K562 (cell line): ENCODE data around the gene CARM1. TPM values are rescaled to one million over a fixed set of nuclear protein-coding genes. Genes with fewer than 3 reads are reported as not detected.

Experiments
- ATAC-seq: fragments of 200-7000 bp; cut with Tn5 transposase; 3 replicates; pipeline ENCODE4 v1.9.1; 2020; ENCODE audit warnings: moderate library complexity
- BruUV-seq: library from RNA; stranded (reverse); fragments of 400-500 nt; replicated peaks from 2 replicates; lab custom pipeline; 2021; lab: Mats Ljungman, UMichigan
- CTCF ChIA-PET: fragments of 300-600 bp; formaldehyde crosslinking; extraction: SDS; loops from one replicate; lab custom pipeline; 2021; ENCODE audit warnings: low intra/inter-chr PET ratio; lab: Yijun Ruan, JAX
- POLR2A ChIA-PET: fragments of 300-600, 350-650 bp; sonication (Branson Sonifier 250); formaldehyde crosslinking; extraction: SDS; loops from one replicate; lab custom pipeline; 2021; ENCODE audit warnings: antibody characterized with exemption, inconsistent platforms; lab: Yijun Ruan, JAX
- DNase-seq, 4 experiments: peaks; one replicate each; pipeline versions ENCODE4 v3.0.0 to v3.0.0-alpha.2; 2011 to 2018; ENCODE audit warnings: low spot score in 3 of 4, mixed read lengths in 3 of 4; ENCODE audit errors: extremely low read depth in 1 of 4
- FAIRE-seq: peaks from 2 replicates; lab custom pipeline; 2011; peaks lifted over from hg19 to GRCh38; lab: Jason Lieb, UNC
- H2AFZ ChIP-seq: 2 replicates; pipeline ENCODE4 v1.6.0; 2011; ENCODE audit warnings: low read depth, low read length, control low read depth, inconsistent platforms
- H3K27ac ChIP-seq: fragments of 200-600 bp; 3 replicates; pipeline ENCODE4 v1.8.0; 2011; ENCODE audit warnings: low read depth, mild to moderate bottlenecking, control low read depth, inconsistent platforms, low read length, moderate library complexity, mixed read lengths; ENCODE audit errors: extremely low read depth
- H3K27me3 ChIP-seq, 2 experiments: fragments of 300-600 bp in 1 of 2; 2 replicates in 1 of 2; 3 replicates in 1 of 2; pipeline versions ENCODE4 v1.6.0 to v1.8.0; 2011; ENCODE audit warnings: inconsistent platforms in 2 of 2, low read length in 2 of 2, mild to moderate bottlenecking in 1 of 2, mixed read lengths in 1 of 2, moderate library complexity in 1 of 2; ENCODE audit not compliant: control insufficient read depth in 2 of 2, insufficient read depth in 2 of 2
- H3K36me3 ChIP-seq: fragments of 300-600 bp; 3 replicates; pipeline ENCODE4 v1.8.0; 2011; ENCODE audit warnings: mild to moderate bottlenecking, low read length, inconsistent platforms; ENCODE audit not compliant: control insufficient read depth, insufficient read depth
- H3K4me1 ChIP-seq, 2 experiments: fragments of 200-600 bp in 1 of 2; replicated peaks in 1 of 2; 2 replicates in 1 of 2; 3 replicates in 1 of 2; pipeline versions ENCODE4 v1.5.1 to v1.8.0; 2011; ENCODE audit warnings: inconsistent platforms in 2 of 2, low read length in 2 of 2, mild to moderate bottlenecking in 1 of 2, mixed read lengths in 1 of 2, moderate library complexity in 1 of 2; ENCODE audit not compliant: control insufficient read depth in 2 of 2, insufficient read depth in 2 of 2
- H3K4me2 ChIP-seq: 2 replicates; pipeline ENCODE4 v1.6.1; 2011; ENCODE audit warnings: low read length, control low read depth, inconsistent platforms, mixed read lengths; ENCODE audit not compliant: insufficient read depth
- H3K4me3 ChIP-seq: fragments of 200-600 bp; sonication (generic), shearing (Covaris generic); 2 replicates; pipeline ENCODE4 v1.5.1; 2016; ENCODE audit warnings: control low read depth, inconsistent platforms
- H3K79me2 ChIP-seq: fragments of 200-600 bp; 3 replicates; pipeline ENCODE4 v1.8.0; 2011; ENCODE audit warnings: low read length, inconsistent platforms; ENCODE audit not compliant: control insufficient read depth, insufficient read depth
- H3K9ac ChIP-seq, 2 experiments: 2 replicates each; pipeline versions ENCODE4 v1.6.0 to v1.6.1; 2011; ENCODE audit warnings: low read depth in 2 of 2, low read length in 2 of 2, control low read depth in 1 of 2, inconsistent platforms in 1 of 2, mild to moderate bottlenecking in 1 of 2, mixed read lengths in 1 of 2; ENCODE audit not compliant: insufficient read depth in 1 of 2
- H3K9me1 ChIP-seq: one replicate; pipeline ENCODE4 v1.6.0; 2011; ENCODE audit warnings: inconsistent platforms, mild to moderate bottlenecking, low read length, moderate library complexity; ENCODE audit not compliant: control insufficient read depth, insufficient read depth
- H3K9me3 ChIP-seq: replicated peaks from 2 replicates; pipeline ENCODE4 v1.5.1; 2011; ENCODE audit warnings: low read depth, low read length, inconsistent platforms; ENCODE audit not compliant: control insufficient read depth, insufficient read depth
- H4K20me1 ChIP-seq: replicated peaks from 2 replicates; pipeline ENCODE4 v1.6.1; 2011; ENCODE audit warnings: low read length, inconsistent platforms, mixed read lengths; ENCODE audit not compliant: control insufficient read depth, insufficient read depth
- BRCA1 ChIP-seq, 2 experiments: fragments of 450-650 bp in 1 of 2; sonication (generic) in 1 of 2; formaldehyde crosslinking in 1 of 2; IDR thresholded peaks; 2 replicates each; pipeline versions ENCODE4 v1.5.0 to v1.6.1; 2017 to 2020; ENCODE audit warnings: mild to moderate bottlenecking in 1 of 2, missing genetic modification reagents in 1 of 2
- FOXA1 ChIP-seq: fragments of 450-650 bp; IDR thresholded peaks from 2 replicates; pipeline ENCODE4 v1.6.1; 2016; ENCODE audit warnings: mild to moderate bottlenecking, borderline replicate concordance
- GABPA ChIP-seq: fragments of 200-800 bp; sonication (Bioruptor generic); conservative IDR thresholded peaks from 2 replicates; pipeline ENCODE4 v1.6.1; 2016; ENCODE audit warnings: low read depth, missing genetic modification characterization, missing compliant biosample characterization
- ILF3 ChIP-seq: fragments of 450-650 bp; IDR thresholded peaks from 2 replicates; pipeline ENCODE4 v1.6.1; 2018; ENCODE audit warnings: antibody characterized with exemption, mild to moderate bottlenecking, moderate library complexity, borderline replicate concordance
- KDM5B ChIP-seq: fragments of 200-600 bp; sonication (generic); IDR thresholded peaks from 2 replicates; pipeline ENCODE4 v1.6.1; 2012; ENCODE audit warnings: low read depth, mild to moderate bottlenecking, moderate library complexity, low read length, control low read depth, inconsistent platforms; ENCODE audit not compliant: insufficient replicate concordance
- RB1 ChIP-seq: fragments of 450-650 bp; IDR thresholded peaks from 2 replicates; pipeline ENCODE4 v1.6.1; 2017; ENCODE audit warnings: low read depth, mild to moderate bottlenecking
- RCOR1 ChIP-seq, 2 experiments: IDR thresholded peaks; 2 replicates each; pipeline ENCODE4 v1.6.1; 2012; ENCODE audit warnings: low read depth in 2 of 2, low read length in 2 of 2, borderline replicate concordance in 1 of 2, improper control_type of control experiment in 1 of 2
- TBP ChIP-seq: optimal IDR thresholded peaks from 2 replicates; pipeline ENCODE3; 2011; ENCODE audit warnings: low read depth, low read length, improper control_type of control experiment
- ZNF212 ChIP-seq: fragments of 450-650 bp; formaldehyde crosslinking; IDR thresholded peaks from 2 replicates; pipeline ENCODE4 v1.4.0; 2020; ENCODE audit warnings: mild to moderate bottlenecking
- ZNF407 ChIP-seq: fragments of 450-650 bp; IDR thresholded peaks from 2 replicates; pipeline ENCODE4 v1.6.1; 2016; ENCODE audit warnings: low read depth
- ZNF511 ChIP-seq: sonication (generic); formaldehyde crosslinking; IDR thresholded peaks from 2 replicates; pipeline ENCODE4 v1.8.0; 2022; ENCODE audit warnings: mild to moderate bottlenecking, missing genetic modification reagents
- ZNF57 ChIP-seq: fragments of 450-650 bp; formaldehyde crosslinking; IDR thresholded peaks from 2 replicates; pipeline ENCODE4 v1.4.0; 2020; ENCODE audit warnings: mild to moderate bottlenecking, moderate library complexity
- whole genome bisulfite sequencing: fragments of 100-300 bp; shearing (Covaris generic); methylation state at CpG from one replicate; pipeline ENCODE4 v1.1.6; 2016; ENCODE audit warnings: low coverage, mixed read lengths; ENCODE audit not compliant: insufficient coverage; ENCODE audit errors: missing lambda C conversion rate; 5-methylcytosine and 5-hydroxymethylcytosine counted together
- in situ Hi-C: fragments of 300-500 bp; cut with MboI; formaldehyde crosslinking; loops from 4 replicates; pipeline ENCODE4 v1.15.0; 2018; ENCODE audit warnings: inconsistent platforms, mixed read lengths
- intact Hi-C: fragments of 100-400 bp; cut with micrococcal nuclease; formaldehyde crosslinking; loops from 2 replicates; pipeline ENCODE4 v1.14.2; 2022
- polyA plus RNA-seq, 8 experiments: library from polyadenylated mRNA; depleted of rRNA in 4 of 8; stranded (reverse) in 5 of 8; unstranded in 3 of 8; fragments of >200 nt; fragmentation: Nextera tagmentation in 2 of 8; fragmentation: Illumina TruSeq in 1 of 8; extraction: Ambion mirVana in 2 of 8; extraction: Trizol in 1 of 8; gene quantifications; 2 replicates each; pipeline versions ENCODE4 v1.2.1 to v1.2.3, GENCODE V29; 2011 to 2014; ENCODE audit warnings: inconsistent platforms in 1 of 8, missing spikeins in 1 of 8
- total RNA-seq, 7 experiments: library from RNA; depleted of rRNA in 6 of 7; stranded (reverse); fragments of >200 nt in 6 of 7; fragmentation: Illumina TruSeq in 2 of 7; extraction: Trizol in 2 of 7; gene quantifications; 2 replicates each; pipeline versions ENCODE4 v1.2.1 to v1.2.3, GENCODE V29; 2011 to 2021; ENCODE audit warnings: low replicate concordance in 1 of 7

The CARM1 gene
- total and polyA plus RNA-seq, 9 of the 15 experiments (the other 6 are each of a cell fraction or from before 2014, with no cell fraction given) = 0.36 to 86.0 (median 29.7) TPM

GRCh38 chr19:10961073-10961860, 89.9 kb downstream of the CARM1 start:
- peak overlapping the region; percentile 88 for H3K4me2 ChIP-seq
- no peaks in the 10 kb centered on the region for H3K9me3 ChIP-seq
- BruUV-seq = no TSS peak
- peak overlapping the region; percentile 96 to 100 for H3K9ac ChIP-seq
- H3K4me3 ChIP-seq = peak overlapping the region; percentile 99
- peaks cover 4% of the 10 kb centered on the region for H3K9me1 ChIP-seq
- no peaks in the 10 kb centered on the region for H3K27me3 ChIP-seq
- peaks cover 8% of the 10 kb centered on the region for H4K20me1 ChIP-seq
- WGBS = under 1% methylated on average over 43 of the region's 92 CpGs
- peaks cover 15 to 25% of the 10 kb centered on the region in 2 experiments; a peak in 4 of 5 replicates for H3K4me1 ChIP-seq
- intact Hi-C loops (no loop called here), in situ Hi-C loops (no loop called here)
- peaks cover 64% of the 10 kb centered on the region for H3K79me2 ChIP-seq
- CTCF ChIA-PET = no interaction called here
- POLR2A ChIA-PET = interaction anchor here (0.6 to 1.5 kb wide), 7 partner anchors 10 to 274 kb away, joined by 3 to 5 read pairs (median 4); no protein-coding TSS in a partner anchor
- DNase-seq = peak; percentile 44 to 87 (median 70)
- ATAC-seq = peak; percentile 6
- peak overlapping the region; percentile 76 for H2AFZ ChIP-seq
- H3K27ac ChIP-seq = peak overlapping the region; percentile 94
- FAIRE-seq = peak; percentile 6
- H3K36me3 ChIP-seq = peaks cover 16% of the 10 kb centered on the region; the same call in 2 of the 3 replicates
- TF ChIP-seq GABPA (tag) (peak; percentile 80), ZNF511 (CRISPR knock-in tag) (no peak), FOXA1 (no peak), BRCA1 (IDR thresholded peaks at IDR 0.05) (no peak), BRCA1 (CRISPR knock-in tag; IDR thresholded peaks at IDR 0.05) (no peak), TBP (no peak), ZNF407 (no peak), ZNF212 (CRISPR knock-in tag) (no peak), ILF3 (no peak), ZNF57 (CRISPR knock-in tag) (no peak), KDM5B (no peak), RB1 (0 out of 2 replicates have a peak, but pooled peaks have one; percentile 6), RCOR1 (IDR thresholded peaks at IDR 0.05; ENCODE audit: borderline replicate concordance in 1 of 2, low read depth in 2 of 2, low read length in 2 of 2) (no peak)
